Epithelial cell of esophagus (primary cell): ENCODE measurements around the gene LRRTM2.

Experiments
- DNase-seq: peaks from one replicate; pipeline ENCODE4 v3.0.0; 2010; ENCODE audit warnings: low read depth
- H3K4me3 ChIP-seq: 2 replicates; pipeline ENCODE4 v1.5.1; 2011; ENCODE audit warnings: mild to moderate bottlenecking, low read length, control low read depth
- CTCF ChIP-seq: IDR thresholded peaks from 2 replicates; pipeline ENCODE4 v1.5.1; 2011; ENCODE audit warnings: low read depth, mild to moderate bottlenecking, low read length, control low read depth, inconsistent platforms; ENCODE audit not compliant: insufficient read depth; ENCODE audit errors: missing control alignments

The LRRTM2 gene

GRCh38 chr5:138884094-138884493, 9.0 kb upstream of the LRRTM2 start:
- no peak overlapping the region for H3K4me3 ChIP-seq
- no peak for TF ChIP-seq CTCF
- DNase-seq: no peak

GRCh38 chr5:138883211-138883610, 8.1 kb upstream of the LRRTM2 start:
- TF ChIP-seq CTCF: no peak
- H3K4me3 ChIP-seq: no peak overlapping the region
- DNase-seq: no peak

GRCh38 chr5:138878437-138879235, 3.5 kb upstream of the LRRTM2 start:
- DNase-seq: no peak
- TF ChIP-seq CTCF: no peak
- no peak overlapping the region for H3K4me3 ChIP-seq

- TF ChIP-seq CTCF: no peak
- DNase-seq: no peak
- no peak overlapping the region for H3K4me3 ChIP-seq
Measured at GRCh38 chr5:138876811-138877210, 1.7 kb upstream of the LRRTM2 start.

- no peak overlapping the region for H3K4me3 ChIP-seq
- DNase-seq: no peak
- TF ChIP-seq CTCF: no peak
Measured at GRCh38 chr5:138875946-138876345, 811 bp upstream of the LRRTM2 start.

GRCh38 chr5:138875552-138875875, 379 bp upstream of the LRRTM2 start:
- no peak overlapping the region for H3K4me3 ChIP-seq
- DNase-seq: no peak
- no peak for TF ChIP-seq CTCF

- no peak overlapping the region for H3K4me3 ChIP-seq
- DNase-seq: no peak
- no peak for TF ChIP-seq CTCF
Measured at GRCh38 chr5:138874241-138874640, 894 bp downstream of the LRRTM2 start.
